HG03439 (cell line): Measurements from ENCODE around the gene FAM174C.

Experiments
- ATAC-seq: cut with Tn5 transposase; IDR thresholded peaks from one replicate; pipeline ENCODE4 v1.9.1; 2021; ENCODE audit warnings: mild to moderate bottlenecking, moderate library complexity; ENCODE audit not compliant: unreplicated experiment

Gene FAM174C

DNA sequence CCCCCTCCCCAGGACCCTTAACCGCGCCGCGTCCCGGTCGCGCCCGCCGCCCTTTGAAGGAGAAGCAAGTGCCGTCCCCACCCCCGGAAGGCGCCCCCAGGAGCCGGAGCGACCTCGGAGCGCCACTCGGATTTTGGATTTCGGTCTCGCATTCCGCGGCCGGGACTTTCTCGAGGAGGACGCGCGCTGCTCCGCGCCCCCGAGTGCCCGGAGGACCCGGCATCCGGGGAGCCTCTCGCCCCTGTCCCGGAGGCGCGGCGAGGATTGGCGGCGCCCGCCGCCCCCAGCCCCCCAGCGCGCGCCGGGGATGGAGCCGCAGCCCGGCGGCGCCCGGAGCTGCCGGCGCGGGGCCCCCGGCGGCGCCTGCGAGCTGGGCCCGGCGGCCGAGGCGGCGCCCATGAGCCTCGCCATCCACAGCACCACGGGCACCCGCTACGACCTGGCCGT is 25.3 kb upstream of the FAM174C start:
- ATAC-seq, result no peak

DNA sequence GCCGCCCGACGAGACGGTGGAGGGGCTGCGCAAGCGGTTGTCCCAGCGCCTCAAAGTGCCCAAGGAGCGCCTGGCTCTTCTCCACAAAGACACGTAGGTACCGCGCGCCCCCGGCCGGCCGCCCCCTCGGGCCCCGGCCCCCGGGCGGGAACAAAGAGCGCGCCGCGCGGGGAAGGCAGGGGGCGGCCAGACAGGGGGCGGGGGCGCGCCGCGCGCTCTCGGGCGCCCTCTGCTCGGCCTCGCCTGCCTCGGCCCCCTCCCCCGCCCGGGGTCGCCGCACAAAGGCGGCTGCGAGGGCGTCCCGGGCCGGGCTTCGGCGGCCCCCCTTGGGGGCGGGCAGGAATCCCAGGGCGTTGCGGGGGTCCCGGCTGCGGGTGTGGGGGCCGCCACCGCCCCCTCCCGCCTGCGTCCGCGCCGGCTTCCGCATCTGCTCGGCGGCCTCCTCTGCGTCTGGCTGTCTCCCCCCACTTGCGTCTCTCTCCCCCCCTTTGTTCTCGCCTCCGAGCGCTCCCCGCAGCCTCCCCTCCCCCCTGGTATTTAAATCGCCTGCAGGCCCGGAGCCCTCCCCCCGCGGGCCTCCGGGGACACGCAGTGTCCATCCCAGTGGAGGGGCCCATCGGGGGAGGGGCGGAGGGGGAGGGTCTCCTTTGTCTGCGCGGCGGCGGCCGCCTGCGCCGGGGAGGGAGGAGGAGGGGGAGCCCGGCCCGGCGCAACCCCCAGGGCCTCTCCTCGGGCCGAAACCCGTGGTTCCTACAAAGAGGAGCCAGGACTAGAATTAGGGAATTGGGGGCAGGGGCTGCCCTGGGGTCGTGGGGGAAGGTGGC is 24.7 kb upstream of the FAM174C start:
- no peak for ATAC-seq

DNA sequence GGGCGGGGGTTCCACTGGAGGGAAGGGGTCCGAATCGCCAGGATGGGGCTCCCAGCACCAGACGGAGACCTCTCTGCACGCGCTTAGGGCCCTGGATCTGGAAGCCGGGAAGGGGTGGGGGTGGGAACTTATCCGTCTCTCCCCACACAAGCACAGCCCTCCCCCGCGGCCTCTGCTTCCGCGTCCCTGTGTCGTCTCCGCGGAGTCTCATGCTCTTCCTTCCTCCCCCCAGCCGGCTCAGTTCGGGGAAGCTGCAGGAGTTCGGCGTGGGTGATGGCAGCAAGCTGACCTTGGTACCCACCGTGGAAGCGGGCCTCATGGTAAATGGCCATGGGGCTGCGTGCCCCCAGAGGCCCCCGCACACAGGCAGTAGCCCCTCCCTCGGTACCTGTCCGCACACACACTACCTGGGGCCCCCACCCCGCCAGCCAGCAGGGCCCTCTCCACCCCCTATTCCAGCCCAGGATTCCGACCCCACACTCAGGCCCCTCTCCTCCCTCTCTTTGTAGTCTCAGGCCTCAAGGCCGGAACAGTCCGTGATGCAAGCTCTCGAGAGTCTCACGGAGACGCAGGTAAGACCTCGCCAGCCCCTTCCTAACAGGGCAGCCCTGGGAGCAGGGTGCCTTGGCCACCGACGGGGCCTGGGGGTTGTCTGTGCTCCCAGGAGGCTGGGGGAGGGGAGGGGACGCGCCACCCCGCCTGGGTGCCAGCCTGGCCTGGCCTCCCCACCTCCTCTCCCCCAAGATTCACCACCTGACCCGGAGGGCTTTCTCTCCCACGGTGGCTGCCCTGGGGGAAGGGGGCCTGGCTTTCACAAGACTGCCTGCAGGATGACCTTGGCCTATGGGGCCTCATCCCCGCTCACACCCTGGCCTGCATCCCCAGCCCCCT is 23.8 kb upstream of the FAM174C start:
- no peak for ATAC-seq

- no peak for ATAC-seq
Observed at GRCh38 chr19:1252221-1252820, 23.0 kb upstream of the FAM174C start.

GRCh38 chr19:1252821-1253513 is 22.4 kb upstream of the FAM174C start:
- no peak for ATAC-seq

DNA sequence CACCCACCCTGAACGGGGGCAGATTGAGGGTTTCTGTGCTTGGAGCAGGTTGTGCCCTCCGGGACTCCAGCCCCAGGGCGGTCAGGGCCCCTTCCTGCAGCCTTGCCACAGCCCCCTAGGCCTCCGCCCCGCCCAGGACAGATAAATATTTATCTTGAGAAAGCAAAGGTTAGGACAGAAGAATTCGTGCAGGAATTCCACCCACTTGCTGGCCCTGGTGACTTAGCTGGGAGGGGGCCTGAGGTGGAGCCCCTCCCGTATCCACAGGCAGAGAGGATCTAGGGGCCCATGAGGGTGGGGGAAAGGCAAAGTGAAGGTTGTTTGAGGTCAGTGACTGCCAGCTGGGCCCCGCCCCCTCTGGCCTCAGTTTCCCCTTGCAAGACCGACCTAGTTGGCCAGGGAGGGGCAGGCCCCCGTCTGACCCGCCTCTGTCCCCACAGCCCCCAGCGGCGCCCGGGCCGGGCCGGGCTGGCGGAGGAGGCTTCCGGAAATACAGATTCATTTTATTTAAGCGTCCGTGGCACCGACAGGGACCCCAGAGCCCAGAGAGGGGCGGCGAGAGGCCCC is 21.7 kb upstream of the FAM174C start:
- no peak for ATAC-seq

DNA sequence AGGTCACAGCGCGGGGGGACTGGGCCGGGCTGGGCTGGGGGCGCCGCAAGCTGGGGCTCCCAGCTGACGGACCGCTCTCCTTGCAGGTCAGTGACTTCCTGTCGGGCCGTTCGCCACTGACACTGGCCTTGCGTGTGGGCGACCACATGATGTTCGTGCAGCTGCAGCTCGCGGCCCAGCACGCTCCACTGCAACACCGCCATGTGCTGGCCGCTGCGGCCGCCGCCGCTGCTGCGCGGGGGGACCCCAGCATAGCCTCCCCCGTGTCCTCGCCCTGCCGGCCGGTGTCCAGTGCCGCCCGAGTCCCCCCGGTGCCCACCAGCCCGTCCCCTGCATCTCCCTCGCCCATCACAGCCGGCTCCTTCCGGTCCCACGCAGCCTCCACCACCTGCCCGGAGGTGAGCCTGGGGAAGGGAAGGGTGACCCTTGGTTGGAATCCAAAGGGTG is 21.2 kb upstream of the FAM174C start:
- ATAC-seq, result no peak

DNA sequence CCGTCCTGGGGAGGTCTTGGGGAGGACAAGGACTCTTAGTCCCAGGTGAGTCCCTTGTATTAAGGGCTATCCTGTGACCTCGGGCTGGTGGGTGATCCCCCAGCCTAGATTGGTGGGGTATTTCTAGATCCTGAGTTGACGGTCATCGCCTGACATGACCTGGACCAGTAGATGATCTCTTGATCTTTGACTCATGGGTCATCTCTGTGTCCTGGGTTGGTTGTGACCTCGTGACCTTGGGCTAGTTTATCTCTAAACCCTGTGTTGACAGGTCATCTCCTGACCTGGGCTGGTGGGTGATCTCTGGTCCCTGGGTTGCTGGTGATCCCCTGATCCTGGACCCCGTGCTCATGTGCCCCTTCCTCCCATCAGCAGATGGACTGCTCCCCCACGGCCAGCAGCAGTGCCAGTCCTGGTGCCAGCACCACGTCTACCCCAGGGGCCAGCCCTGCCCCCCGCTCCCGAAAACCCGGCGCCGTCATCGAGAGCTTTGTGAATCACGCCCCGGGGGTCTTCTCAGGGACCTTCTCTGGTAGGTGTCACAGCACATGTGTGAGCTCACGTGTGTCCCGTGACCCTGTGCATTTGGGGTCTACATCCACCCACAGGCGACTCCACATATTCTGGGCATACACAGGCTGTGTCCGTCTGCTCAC is 20.7 kb upstream of the FAM174C start:
- ATAC-seq, result no peak

DNA sequence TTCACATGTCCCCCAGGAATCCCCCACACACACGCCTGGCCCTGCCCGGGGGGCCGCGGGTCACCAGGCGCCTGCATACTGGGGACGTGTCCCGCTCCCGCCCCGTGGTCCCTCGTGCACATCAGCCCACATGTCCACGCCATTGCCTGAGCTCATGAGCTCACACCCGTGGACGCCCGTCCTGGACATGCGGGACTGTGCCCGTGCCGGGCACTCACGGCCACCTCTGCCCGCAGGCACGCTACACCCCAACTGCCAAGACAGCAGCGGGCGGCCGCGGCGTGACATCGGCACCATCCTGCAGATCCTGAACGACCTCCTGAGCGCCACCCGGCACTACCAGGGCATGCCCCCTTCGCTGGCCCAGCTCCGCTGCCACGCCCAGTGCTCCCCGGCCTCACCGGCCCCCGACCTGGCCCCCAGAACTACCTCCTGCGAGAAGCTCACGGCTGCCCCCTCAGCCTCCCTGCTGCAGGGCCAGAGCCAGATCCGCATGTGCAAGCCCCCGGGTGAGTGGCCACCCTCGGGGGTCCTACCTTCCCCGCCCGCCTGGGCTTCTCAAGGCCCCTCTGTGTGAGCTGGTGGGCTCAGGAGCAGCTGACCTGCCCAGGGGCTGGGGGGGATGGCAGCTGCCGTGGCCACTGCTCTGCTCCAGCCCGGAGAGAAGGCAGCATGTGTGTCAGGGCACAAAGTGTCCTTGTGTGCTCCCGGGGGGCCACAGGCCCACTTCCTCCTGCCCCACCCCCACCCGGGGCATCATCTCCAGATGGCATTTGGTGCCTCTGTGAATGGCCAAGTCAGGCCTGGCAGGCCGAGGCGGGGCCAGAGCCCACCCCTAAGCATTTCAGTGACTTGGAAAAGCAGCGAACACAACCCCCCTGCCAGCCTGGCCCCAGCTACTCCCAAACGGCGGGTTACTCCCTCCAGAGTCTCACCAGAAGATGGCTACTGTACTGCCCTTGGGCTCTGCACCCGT is 19.9 kb upstream of the FAM174C start:
- no peak for ATAC-seq

DNA sequence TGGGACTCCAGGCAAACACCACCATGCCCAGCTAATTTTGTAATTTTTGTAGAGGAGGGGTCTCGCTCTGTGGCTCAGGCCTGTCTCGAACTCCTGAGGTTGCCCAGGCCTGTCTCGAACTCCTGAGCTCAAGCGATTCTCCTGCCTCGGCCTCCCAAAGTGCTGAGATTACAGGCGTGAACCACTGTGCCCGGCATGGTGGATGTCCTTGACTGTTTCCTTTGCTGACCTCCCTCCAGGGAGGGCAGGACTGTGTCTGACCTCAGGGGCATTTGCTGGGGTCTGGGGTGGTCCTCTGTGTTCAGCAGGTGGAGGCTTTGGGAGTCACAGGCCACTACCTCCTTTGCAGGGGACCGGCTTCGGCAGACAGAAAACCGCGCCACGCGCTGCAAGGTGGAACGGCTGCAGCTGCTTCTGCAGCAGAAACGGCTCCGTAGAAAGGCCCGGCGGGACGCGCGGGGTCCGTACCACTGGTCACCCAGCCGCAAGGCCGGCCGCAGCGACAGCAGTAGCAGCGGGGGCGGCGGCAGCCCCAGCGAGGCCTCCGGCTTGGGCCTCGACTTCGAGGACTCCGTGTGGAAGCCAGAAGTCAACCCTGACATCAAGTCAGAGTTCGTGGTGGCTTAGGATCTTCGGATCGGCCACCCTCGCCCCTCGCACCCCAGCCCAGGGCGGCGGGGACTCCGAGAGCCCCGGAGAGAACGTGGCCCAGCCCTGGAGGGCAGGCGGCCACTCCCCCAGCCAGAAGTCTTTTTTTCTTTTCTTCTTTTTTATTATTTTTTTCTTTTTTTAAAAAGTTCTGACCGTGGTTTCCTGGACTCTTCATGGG is 18.5 kb upstream of the FAM174C start:
- ATAC-seq, result no peak

DNA sequence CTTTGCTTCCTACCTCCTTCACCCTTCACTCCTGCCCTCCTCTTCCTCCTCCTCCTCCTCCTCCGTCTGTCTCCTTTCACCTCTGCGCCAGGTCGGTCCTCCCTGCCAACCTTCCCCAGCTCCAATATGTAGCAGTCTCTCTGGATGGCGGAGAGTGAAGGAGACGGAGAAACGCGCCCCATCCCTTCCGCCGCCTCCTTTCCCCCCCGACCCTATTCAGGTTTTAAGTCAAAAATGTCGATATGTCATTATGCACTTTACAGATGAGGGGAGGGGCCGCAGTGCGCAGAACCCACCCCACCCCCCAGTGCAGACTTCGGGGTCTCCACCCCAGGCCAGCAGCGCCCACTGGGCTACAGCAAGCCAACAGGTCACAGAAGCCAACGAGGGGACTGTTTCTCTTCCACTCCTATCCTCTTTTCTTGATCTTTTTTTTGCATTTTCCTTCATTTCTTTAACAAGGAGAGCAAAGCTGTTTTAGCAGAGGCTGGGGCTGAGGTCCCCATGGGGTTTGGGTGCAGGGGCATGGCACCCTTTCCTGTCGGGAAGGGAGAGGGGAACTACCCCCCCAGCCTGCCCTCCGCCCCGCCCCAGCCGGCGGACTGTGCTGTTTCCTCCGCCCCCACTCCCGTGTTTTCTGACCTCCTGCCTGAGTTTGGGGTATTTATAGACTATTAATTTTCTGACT is 17.7 kb upstream of the FAM174C start:
- no peak for ATAC-seq

DNA sequence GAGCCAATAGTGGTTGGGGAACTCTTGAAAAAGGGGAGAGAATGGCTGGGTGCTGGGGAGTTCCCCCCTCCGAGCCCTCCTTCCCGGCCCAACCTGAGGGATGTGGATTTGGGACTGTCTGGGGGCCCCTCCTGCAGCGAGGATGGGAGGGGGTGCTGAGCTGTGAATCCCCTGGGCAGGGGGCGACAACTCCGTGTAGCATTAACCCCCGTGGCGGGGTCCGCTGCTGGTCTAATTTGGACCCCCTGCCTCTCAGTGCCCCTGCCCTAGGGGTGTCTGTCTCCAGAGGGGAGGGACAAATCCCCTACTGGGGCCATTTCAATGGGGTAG is 17.2 kb upstream of the FAM174C start:
- ATAC-seq, result no peak

GRCh38 chr19:1258707-1259205 is 16.6 kb upstream of the FAM174C start:
- no peak for ATAC-seq

GRCh38 chr19:1259206-1259875 is 16.0 kb upstream of the FAM174C start:
- peak; percentile 25 for ATAC-seq

- ATAC-seq, result peak; percentile 2
Observed at GRCh38 chr19:1259876-1260748, 15.2 kb upstream of the FAM174C start.
